CD14-positive monocyte (primary cell): Measurements from ENCODE around the gene ARL14. TPM values are rescaled to one million over a fixed set of nuclear protein-coding genes. Genes with fewer than 3 reads are reported as not detected.

Experiments used
- DNase-seq, 3 donors: peaks; one replicate each; pipeline ENCODE4 v3.0.0-alpha.2; 2011 to 2022
- H2AFZ ChIP-seq: 2 replicates; pipeline ENCODE4 v1.6.0; 2012; ENCODE audit warnings: mild to moderate bottlenecking, low read depth, low read length, inconsistent platforms; ENCODE audit not compliant: insufficient read depth, poor library complexity, severe bottlenecking
- H3K27ac ChIP-seq, 2 donors: 1 replicate in 1 of 2; 2 replicates in 1 of 2; pipeline ENCODE4 v1.5.1; 2012 to 2013; ENCODE audit warnings: low read length in 2 of 2, control low read depth in 1 of 2, inconsistent platforms in 1 of 2, low read depth in 1 of 2, mild to moderate bottlenecking in 1 of 2
- H3K27me3 ChIP-seq, 2 donors: one replicate each; pipeline versions ENCODE4 v1.6.0 to v1.6.1; 2011 to 2013; ENCODE audit warnings: low read length in 2 of 2; ENCODE audit not compliant: control insufficient read depth in 2 of 2, insufficient read depth in 2 of 2
- H3K36me3 ChIP-seq, 2 donors: replicated peaks in 1 of 2; 1 replicate in 1 of 2; 2 replicates in 1 of 2; pipeline versions ENCODE4 v1.5.1 to v1.6.1; 2012 to 2013; ENCODE audit warnings: low read length in 2 of 2, control low read depth in 1 of 2, inconsistent platforms in 1 of 2, mild to moderate bottlenecking in 1 of 2; ENCODE audit not compliant: insufficient read depth in 2 of 2, control insufficient read depth in 1 of 2
- H3K4me1 ChIP-seq, 2 donors: 1 replicate in 1 of 2; 2 replicates in 1 of 2; pipeline versions ENCODE4 v1.5.1 to v1.6.1; 2012 to 2013; ENCODE audit warnings: low read length in 2 of 2, control low read depth in 1 of 2, inconsistent platforms in 1 of 2, mild to moderate bottlenecking in 1 of 2, moderate library complexity in 1 of 2; ENCODE audit not compliant: insufficient read depth in 2 of 2, control insufficient read depth in 1 of 2
- H3K4me2 ChIP-seq: replicated peaks from 2 replicates; pipeline ENCODE3; 2012; ENCODE audit warnings: low read length, moderate library complexity, mild to moderate bottlenecking; ENCODE audit not compliant: poor library complexity, severe bottlenecking; ENCODE audit errors: extremely low read depth
- H3K4me3 ChIP-seq, 3 experiments: fragments of 200-600 bp in 1 of 3; sonication (generic) in 1 of 3; replicated peaks in 1 of 3; 1 replicate in 2 of 3; 2 replicates in 1 of 3; pipeline ENCODE4 v1.5.1; 2011 to 2013; ENCODE audit warnings: low read length in 3 of 3, mild to moderate bottlenecking in 3 of 3, control low read depth in 2 of 3, low read depth in 2 of 3, inconsistent platforms in 1 of 3, moderate library complexity in 1 of 3
- H3K79me2 ChIP-seq: 2 replicates; pipeline ENCODE4 v1.6.0; 2012; ENCODE audit warnings: mild to moderate bottlenecking, control low read depth, inconsistent platforms, low read length, moderate library complexity; ENCODE audit not compliant: insufficient read depth
- H3K9ac ChIP-seq: 2 replicates; pipeline ENCODE4 v1.6.0; 2017; ENCODE audit warnings: low read length, mild to moderate bottlenecking; ENCODE audit not compliant: insufficient read depth, poor library complexity, severe bottlenecking
- H3K9me3 ChIP-seq, 2 donors: replicated peaks in 1 of 2; 1 replicate in 1 of 2; 2 replicates in 1 of 2; pipeline versions ENCODE4 v1.5.1 to v1.6.1; 2012 to 2013; ENCODE audit warnings: low read length in 2 of 2, control low read depth in 1 of 2; ENCODE audit not compliant: control insufficient read depth in 1 of 2, insufficient read depth in 1 of 2
- H4K20me1 ChIP-seq: 2 replicates; pipeline ENCODE4 v1.6.0; 2012; ENCODE audit warnings: mild to moderate bottlenecking, low read length, control low read depth, moderate library complexity; ENCODE audit not compliant: insufficient read depth
- H3K27ac Mint-ChIP-seq, 7 donors: one replicate each; pipeline ENCODE4 v1.8.0; 2020; ENCODE audit warnings: mild to moderate bottlenecking in 7 of 7, mixed read lengths in 7 of 7, moderate library complexity in 6 of 7, inconsistent platforms in 2 of 7
- H3K27me3 Mint-ChIP-seq, 3 donors: one replicate each; pipeline ENCODE4 v1.8.0; 2021 to 2022; ENCODE audit warnings: low read depth in 3 of 3, mild to moderate bottlenecking in 3 of 3, mixed read lengths in 3 of 3, moderate library complexity in 3 of 3, inconsistent platforms in 1 of 3
- H3K36me3 Mint-ChIP-seq, 2 donors: one replicate each; pipeline ENCODE4 v1.8.0; 2020; ENCODE audit warnings: mixed read lengths in 2 of 2, inconsistent platforms in 1 of 2, mild to moderate bottlenecking in 1 of 2
- H3K4me1 Mint-ChIP-seq: one replicate; pipeline ENCODE4 v1.8.0; 2020; ENCODE audit warnings: mild to moderate bottlenecking, mixed read lengths
- H3K4me3 Mint-ChIP-seq, 2 donors: one replicate each; pipeline ENCODE4 v1.8.0; 2020; ENCODE audit warnings: mild to moderate bottlenecking in 2 of 2, mixed read lengths in 2 of 2, moderate library complexity in 1 of 2
- H3K9me3 Mint-ChIP-seq, 7 donors: one replicate each; pipeline ENCODE4 v1.8.0; 2020 to 2022; ENCODE audit warnings: mixed read lengths in 7 of 7, mild to moderate bottlenecking in 6 of 7, moderate library complexity in 6 of 7, inconsistent platforms in 2 of 7
- CTCF ChIP-seq: fragments of 200-600 bp; IDR thresholded peaks from one replicate; pipeline ENCODE4 v1.8.0; 2022; ENCODE audit warnings: antibody characterized with exemption, mild to moderate bottlenecking
- WGBS: methylation state at CpG from one replicate; pipeline ENCODE4 v1.1.5; 2013; ENCODE audit warnings: missing lambda C conversion rate; ENCODE audit not compliant: insufficient coverage; 5-methylcytosine and 5-hydroxymethylcytosine counted together
- intact Hi-C, 2 donors: fragments of 100-400 bp; cut with micrococcal nuclease; formaldehyde crosslinking; loops; one replicate each; pipeline versions ENCODE4 v1.15.0 to v1.15.1; 2023
- polyA plus RNA-seq, 3 donors: library from polyadenylated mRNA; depleted of rRNA in 1 of 3; unstranded in 2 of 3; stranded (reverse) in 1 of 3; fragments of 300-500 nt in 2 of 3; fragments of >200 nt in 1 of 3; fragmentation: Illumina TruSeq in 2 of 3; gene quantifications; 1 replicate in 2 of 3; 2 replicates in 1 of 3; pipeline ENCODE4 v1.2.3, GENCODE V29; 2012 to 2021

Gene ARL14
- polyA plus RNA-seq, 3 donors = not detected

DNA sequence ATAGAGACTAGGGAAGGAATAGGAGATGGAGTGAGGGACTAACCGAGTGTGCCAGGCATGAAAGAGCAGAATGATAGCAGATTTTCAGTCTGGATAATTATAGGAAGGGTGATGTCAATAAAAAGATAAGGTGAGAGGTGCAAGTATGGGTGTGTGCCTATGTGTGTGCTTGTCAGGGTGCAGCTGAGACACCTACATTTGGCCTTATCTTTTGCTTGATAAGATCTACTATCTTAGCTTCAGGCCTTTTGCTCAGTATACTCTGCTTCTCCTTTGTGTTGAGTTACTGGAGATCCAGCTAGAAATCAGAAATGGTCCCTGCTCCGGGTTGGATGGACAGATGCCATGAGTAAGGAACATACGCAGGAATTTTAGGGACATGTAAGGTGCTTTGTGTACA is 17.4 kb downstream of the ARL14 start:
- no peak for DNase-seq
- intact Hi-C loops = no loop called here
- no peak overlapping the region for H2AFZ ChIP-seq
- H3K79me2 ChIP-seq = no peaks in the 10 kb centered on the region
- H3K36me3 ChIP-seq = no peaks in the 10 kb centered on the region
- no peaks in the 10 kb centered on the region for H3K27me3 Mint-ChIP-seq
- no peak for TF ChIP-seq CTCF
- H3K9me3 ChIP-seq = no peaks in the 10 kb centered on the region
- H3K9me3 Mint-ChIP-seq = no peaks in the 10 kb centered on the region
- no peak overlapping the region for H3K27ac ChIP-seq
- no peak overlapping the region for H3K4me3 Mint-ChIP-seq
- H4K20me1 ChIP-seq = no peaks in the 10 kb centered on the region
- H3K27me3 ChIP-seq = no peaks in the 10 kb centered on the region
- H3K4me1 Mint-ChIP-seq = no peaks in the 10 kb centered on the region
- WGBS = 100% methylated on average over 1 of the region's 3 CpGs
- H3K27ac Mint-ChIP-seq = no peak overlapping the region
- no peak overlapping the region for H3K4me2 ChIP-seq
- no peaks in the 10 kb centered on the region for H3K36me3 Mint-ChIP-seq
- no peak overlapping the region for H3K4me3 ChIP-seq
- no peaks in the 10 kb centered on the region for H3K4me1 ChIP-seq
- no peak overlapping the region for H3K9ac ChIP-seq

DNA sequence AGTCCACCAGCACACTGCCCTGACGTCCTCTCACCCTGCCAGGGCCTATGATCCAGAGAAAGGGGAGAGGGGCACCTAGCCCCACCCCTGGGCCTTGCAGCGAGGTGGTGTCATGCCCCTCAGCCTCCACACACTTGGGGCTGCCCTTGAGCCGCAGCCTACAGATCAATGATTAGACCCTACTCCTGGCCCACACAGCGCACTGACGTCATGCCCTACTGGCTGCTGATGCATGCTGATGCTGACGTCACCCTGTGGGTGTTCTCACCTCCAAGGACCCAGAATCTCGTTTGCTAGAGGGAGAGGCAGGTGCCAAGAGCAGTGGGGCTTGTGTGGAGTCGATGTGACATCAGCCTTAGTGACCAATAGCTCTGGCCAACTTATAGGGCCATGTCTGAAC is 18.0 kb downstream of the ARL14 start:
- H3K36me3 Mint-ChIP-seq = no peaks in the 10 kb centered on the region

More for the DNA sequence above, 18.0 kb downstream of the ARL14 start:
- no peak overlapping the region for H3K27ac ChIP-seq
- no peaks in the 10 kb centered on the region for H4K20me1 ChIP-seq
- DNase-seq = no peak
- Mint-ChIP-seq H3K27me3 (no peaks in the 10 kb centered on the region), H3K9me3 (no peaks in the 10 kb centered on the region), H3K4me3 (no peak overlapping the region), H3K4me1 (no peaks in the 10 kb centered on the region), H3K27ac (no peak overlapping the region)
- no peaks in the 10 kb centered on the region for H3K4me1 ChIP-seq
- H3K9me3 ChIP-seq = no peaks in the 10 kb centered on the region
- no peak overlapping the region for H3K4me3 ChIP-seq
- no peak overlapping the region for H3K9ac ChIP-seq
- H3K4me2 ChIP-seq = no peak overlapping the region
- no peak for TF ChIP-seq CTCF
- no peaks in the 10 kb centered on the region for H3K27me3 ChIP-seq
- no peaks in the 10 kb centered on the region for H3K36me3 ChIP-seq
- H2AFZ ChIP-seq = no peak overlapping the region
- intact Hi-C loops = no loop called here
- 93% methylated on average over 7 of the region's 8 CpGs for WGBS
- no peaks in the 10 kb centered on the region for H3K79me2 ChIP-seq
